HL-60 (cell line): ENCODE data around the gene GRID1.

ENCODE experiments used
- DNase-seq, 2 experiments: peaks; one replicate each; pipeline ENCODE4 v3.0.0-alpha.2; 2010 to 2020; ENCODE audit warnings: low read depth in 1 of 2, low spot score in 1 of 2
- H3K27ac ChIP-seq: fragments of 250-450 bp; sonication (Bioruptor Pico); replicated peaks from 2 replicates; pipeline ENCODE4 v1.5.1; 2020; ENCODE audit warnings: mild to moderate bottlenecking, moderate library complexity
- H3K27me3 ChIP-seq: fragments of 250-450 bp; sonication (Bioruptor Pico); 2 replicates; pipeline ENCODE4 v1.5.1; 2021; ENCODE audit warnings: mild to moderate bottlenecking, moderate library complexity; ENCODE audit not compliant: insufficient read depth, poor library complexity, severe bottlenecking
- H3K4me3 ChIP-seq: replicated peaks from 2 replicates; pipeline ENCODE4 v1.5.1; 2011; ENCODE audit warnings: mild to moderate bottlenecking, control low read depth, low read length; ENCODE audit not compliant: insufficient read depth
- CTCF ChIP-seq: IDR thresholded peaks from one replicate; pipeline ENCODE4 v1.5.1; 2011; ENCODE audit warnings: low read length, control low read depth, inconsistent platforms; ENCODE audit not compliant: insufficient read depth
- GABPA ChIP-seq: IDR thresholded peaks from 2 replicates; pipeline ENCODE4 v1.6.1; 2012; ENCODE audit warnings: low read depth
- POLR2AphosphoS5 ChIP-seq: IDR thresholded peaks from 2 replicates; pipeline ENCODE4 v1.6.1; 2012; ENCODE audit warnings: low read depth
- REST ChIP-seq: IDR thresholded peaks from 2 replicates; pipeline ENCODE4 v1.6.1; 2012; ENCODE audit warnings: low read depth; ENCODE audit not compliant: insufficient replicate concordance
- SPI1 ChIP-seq: IDR thresholded peaks from 2 replicates; pipeline ENCODE4 v1.6.1; 2012; ENCODE audit warnings: low read depth, mild to moderate bottlenecking, borderline replicate concordance

The GRID1 gene

GRCh38 chr10:86149257-86149656 lies 217.3 kb downstream of the GRID1 start:
- TF ChIP-seq SPI1 (no peak), GABPA (no peak), CTCF (no peak), POLR2AphosphoS5 (no peak), REST (no peak)
- H3K27me3 ChIP-seq = no peaks in the 10 kb centered on the region
- H3K27ac ChIP-seq = no peak overlapping the region
- H3K4me3 ChIP-seq = no peak overlapping the region
- DNase-seq = no peak

- TF ChIP-seq SPI1 (no peak), POLR2AphosphoS5 (no peak)
Measured at GRCh38 chr10:86148117-86148516, 218.5 kb downstream of the GRID1 start.

GRCh38 chr10:86144301-86144700 lies 222.3 kb downstream of the GRID1 start:
- H3K27me3 ChIP-seq = no peaks in the 10 kb centered on the region
- no peak for DNase-seq

More at GRCh38 chr10:86148117-86148516, 218.5 kb downstream of the GRID1 start:
- H3K27ac ChIP-seq = no peak overlapping the region
- H3K27me3 ChIP-seq = no peaks in the 10 kb centered on the region
- H3K4me3 ChIP-seq = no peak overlapping the region
- no peak for DNase-seq

More at GRCh38 chr10:86144301-86144700, 222.3 kb downstream of the GRID1 start:
- Histone ChIP-seq H3K4me3 (no peak overlapping the region), H3K27ac (no peak overlapping the region)
- TF ChIP-seq GABPA (no peak), SPI1 (no peak), POLR2AphosphoS5 (no peak), REST (no peak), CTCF (no peak)
